GM20000 (cell line): ENCODE results near the gene FAM20C.

ENCODE experiments used
- DNase-seq: peaks from one replicate; pipeline ENCODE4 v3.0.0; 2012; ENCODE audit warnings: low spot score
- TF ChIP-seq, protein P1 (sequence below): IDR thresholded peaks from 2 replicates; pipeline ENCODE4 v1.5.1; 2012; ENCODE audit warnings: mild to moderate bottlenecking, control low read depth; ENCODE audit errors: extremely low read depth, missing control alignments

The FAM20C gene

DNA sequence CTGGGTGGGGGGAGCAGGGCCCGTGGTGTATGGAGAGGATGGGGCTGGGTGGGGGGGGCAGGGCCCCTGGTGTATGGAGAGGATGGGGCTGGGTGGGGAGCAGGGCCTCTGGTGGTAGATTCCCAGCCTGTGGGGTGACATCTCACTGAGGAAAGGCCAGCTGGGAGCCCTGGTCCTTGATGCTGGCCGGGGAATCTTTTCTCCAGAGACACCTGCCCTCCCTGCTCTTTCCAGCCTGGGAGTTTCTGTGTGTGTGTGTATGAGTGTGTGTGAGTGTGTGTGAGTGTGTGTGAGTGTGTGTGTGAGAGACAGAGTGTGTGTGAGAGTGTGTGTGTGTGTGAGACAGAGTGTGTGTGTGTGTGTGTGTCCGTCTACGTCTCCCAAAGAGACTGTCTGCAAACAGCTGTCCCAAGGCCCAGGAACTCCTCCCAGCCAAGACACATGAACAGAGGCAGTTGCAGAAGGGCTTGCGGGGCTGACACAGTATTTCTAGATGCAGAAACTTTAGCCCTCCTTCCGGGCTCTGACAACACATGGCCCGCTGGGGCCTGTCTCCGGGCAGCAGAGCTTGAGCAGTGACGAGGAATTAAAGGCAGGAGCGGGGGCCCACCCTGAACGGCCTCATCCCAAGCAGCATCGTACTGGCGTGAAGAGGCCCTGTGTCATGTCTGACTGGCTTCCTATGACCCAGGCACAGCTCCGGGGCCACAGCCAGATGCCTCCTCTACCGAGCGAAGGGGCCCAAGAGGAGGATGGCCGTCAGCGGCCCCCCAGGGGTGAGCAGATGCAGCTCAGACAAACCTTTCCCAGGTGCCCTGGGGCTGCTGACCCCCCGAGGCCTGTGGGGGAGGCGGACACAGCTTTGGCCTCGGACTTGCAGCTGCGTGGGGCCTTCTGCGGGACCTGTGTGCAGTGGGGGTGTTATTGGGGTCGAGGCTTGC, 24.3 kb downstream of the FAM20C start:
- DNase-seq, result no peak
- TF ChIP-seq, protein P1, sequence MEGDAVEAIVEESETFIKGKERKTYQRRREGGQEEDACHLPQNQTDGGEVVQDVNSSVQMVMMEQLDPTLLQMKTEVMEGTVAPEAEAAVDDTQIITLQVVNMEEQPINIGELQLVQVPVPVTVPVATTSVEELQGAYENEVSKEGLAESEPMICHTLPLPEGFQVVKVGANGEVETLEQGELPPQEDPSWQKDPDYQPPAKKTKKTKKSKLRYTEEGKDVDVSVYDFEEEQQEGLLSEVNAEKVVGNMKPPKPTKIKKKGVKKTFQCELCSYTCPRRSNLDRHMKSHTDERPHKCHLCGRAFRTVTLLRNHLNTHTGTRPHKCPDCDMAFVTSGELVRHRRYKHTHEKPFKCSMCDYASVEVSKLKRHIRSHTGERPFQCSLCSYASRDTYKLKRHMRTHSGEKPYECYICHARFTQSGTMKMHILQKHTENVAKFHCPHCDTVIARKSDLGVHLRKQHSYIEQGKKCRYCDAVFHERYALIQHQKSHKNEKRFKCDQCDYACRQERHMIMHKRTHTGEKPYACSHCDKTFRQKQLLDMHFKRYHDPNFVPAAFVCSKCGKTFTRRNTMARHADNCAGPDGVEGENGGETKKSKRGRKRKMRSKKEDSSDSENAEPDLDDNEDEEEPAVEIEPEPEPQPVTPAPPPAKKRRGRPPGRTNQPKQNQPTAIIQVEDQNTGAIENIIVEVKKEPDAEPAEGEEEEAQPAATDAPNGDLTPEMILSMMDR, result no peak

DNA sequence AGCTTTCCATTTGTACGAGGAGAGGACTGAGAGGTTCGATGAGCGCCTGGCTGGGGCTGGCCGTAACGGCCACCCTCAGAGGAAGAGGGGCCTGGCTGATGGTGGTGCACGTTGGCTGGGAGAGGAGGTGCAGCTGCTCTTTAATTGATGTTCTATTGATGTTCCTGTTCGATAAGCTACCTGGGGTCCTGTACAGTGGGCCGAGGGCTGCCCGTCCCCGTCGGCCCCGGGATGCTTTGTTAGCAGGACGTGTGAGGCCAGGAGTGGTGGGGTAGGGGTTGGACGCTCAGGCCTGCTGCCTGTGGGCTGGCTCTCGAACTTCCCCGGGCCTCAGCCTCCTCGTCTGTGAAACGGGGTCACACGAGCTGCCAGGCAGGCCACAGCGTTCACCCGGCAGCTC, 25.4 kb downstream of the FAM20C start:
- TF ChIP-seq, protein P1, result no peak
- no peak for DNase-seq

DNA sequence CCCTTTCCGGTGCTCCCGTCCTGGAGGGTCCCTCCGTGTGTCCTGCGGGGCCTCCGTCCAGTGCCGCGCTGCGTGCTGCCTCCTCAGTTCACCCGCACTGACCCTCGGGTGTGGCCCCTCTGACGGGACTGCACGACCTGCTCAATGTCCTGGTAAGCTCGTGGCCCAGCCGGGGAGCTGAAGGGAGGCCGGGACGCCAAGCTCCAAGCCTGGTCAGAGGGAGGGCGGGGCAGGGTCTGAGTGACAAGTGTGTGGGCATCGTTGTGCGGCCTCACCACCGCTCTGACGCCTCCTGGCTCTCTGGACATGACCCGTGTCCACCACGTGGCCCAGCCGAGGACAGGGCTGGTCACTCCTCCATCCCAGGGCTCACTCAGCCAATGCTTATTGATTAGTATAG, 25.9 kb downstream of the FAM20C start:
- no peak for DNase-seq
- TF ChIP-seq, protein P1, result no peak

DNA sequence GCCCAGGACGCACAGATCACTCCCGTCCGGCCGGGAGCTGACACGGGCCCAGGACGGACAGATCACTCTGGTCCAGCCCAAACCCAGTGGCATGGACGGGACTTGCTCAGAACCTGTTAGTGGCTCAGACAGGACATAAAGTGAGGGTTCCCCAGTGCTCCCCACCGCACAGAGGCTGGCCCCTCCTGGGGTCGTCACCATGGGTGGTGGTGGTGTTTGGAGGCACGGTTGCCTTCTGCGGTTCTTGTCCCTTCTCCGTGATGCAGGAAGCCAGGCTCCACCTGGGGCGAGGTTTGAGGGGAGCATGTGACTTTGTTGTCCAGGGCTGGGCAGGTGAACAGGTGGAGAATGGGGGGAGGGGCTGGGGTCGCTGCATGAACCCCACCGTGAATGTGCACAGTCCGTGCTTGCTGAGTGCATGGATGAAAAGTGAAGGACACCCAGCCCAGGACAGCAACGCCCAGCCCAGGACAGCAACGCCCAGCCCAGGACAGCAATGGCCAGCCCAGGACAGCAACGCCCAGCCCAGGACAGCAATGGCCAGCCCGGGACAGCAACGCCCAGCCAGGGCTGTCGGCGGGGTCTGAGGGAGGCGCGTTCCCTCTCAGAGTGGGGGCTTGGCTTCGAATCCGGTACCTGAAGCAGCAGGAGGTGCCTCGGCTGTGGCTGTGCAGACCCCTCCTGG, 26.7 kb downstream of the FAM20C start:
- TF ChIP-seq, protein P1, result no peak
- no peak for DNase-seq

DNA sequence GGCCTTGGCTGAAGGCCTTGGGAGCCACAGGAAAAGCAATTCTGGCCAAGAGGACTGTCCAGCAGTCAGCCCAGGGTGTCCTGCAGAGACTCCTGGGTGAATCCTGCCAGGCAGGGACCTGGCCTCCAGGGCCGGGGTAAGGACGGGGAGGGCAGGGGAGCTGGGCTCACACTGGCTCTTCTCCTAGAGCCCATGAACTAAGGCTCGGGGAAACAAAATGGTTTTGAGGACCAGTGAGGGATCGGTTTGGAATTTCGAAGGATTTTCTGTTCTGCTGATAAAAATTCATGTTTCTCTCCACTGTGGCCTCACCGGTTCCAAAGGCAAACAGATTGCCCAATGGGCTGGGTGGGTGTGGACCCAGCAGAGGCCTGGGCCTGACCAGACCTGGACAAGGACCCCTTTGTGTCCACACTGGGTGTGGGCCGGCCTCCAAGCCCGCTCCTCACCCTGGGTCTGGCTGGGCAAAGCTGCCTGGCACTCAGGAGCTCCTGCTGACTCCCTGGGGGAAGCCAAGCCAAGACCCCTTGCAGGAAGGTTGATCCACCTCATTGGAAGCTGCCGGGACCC, 27.3 kb downstream of the FAM20C start:
- DNase-seq, result no peak
- TF ChIP-seq, protein P1, result no peak

DNA sequence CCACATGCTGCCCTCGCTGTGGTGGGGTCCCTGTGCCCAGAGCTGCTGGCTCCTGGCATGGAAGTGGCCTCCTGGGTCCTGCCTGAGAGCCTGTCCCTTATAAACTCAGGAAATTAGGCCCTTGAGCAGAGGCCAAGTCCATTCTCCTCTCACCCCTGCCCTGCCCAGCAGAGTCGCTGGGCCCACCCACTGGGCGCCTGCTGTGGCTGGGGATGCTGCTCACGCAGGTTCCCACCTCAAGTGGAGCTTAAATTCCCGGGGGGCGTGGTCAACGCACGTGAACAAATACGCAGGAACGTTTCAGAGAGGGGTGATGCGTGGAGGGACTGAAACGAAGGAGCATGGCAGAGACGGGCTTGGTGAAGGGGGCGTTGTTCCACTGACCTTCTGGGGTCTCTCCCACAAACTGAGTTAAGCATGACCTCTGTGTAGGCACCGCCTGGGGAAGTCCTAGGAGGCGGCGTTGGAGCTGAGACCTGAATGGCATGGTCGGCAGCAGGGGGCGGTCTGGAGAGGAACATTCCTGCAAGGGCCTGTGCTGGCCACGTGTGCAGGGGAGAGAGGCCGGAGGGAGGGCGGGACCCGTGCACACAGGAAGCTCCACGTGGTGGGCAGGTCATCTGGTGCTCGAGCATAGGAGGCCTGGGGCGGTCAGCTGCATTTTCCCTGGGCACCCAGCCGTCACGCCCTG, 27.9 kb downstream of the FAM20C start:
- no peak for DNase-seq
- TF ChIP-seq, protein P1, result no peak
